COLO829 (cell line): ENCODE data around the gene MCTP1.
"Not testable (repeated sequence)": the region's sequence is repeated elsewhere in the genome, so short reads cannot be mapped to it uniquely, and the experiment has no call there.

ENCODE experiments used
- DNase-seq: peaks from one replicate; pipeline ENCODE4 v3.0.0; 2012; ENCODE audit warnings: low spot score

The MCTP1 gene

GRCh38 chr5:95251185-95251584 lies 33.7 kb downstream of the MCTP1 start:
- DNase-seq: no peak

GRCh38 chr5:95244479-95244878 lies 40.4 kb downstream of the MCTP1 start:
- DNase-seq: no peak

- no peak for DNase-seq
Measured at GRCh38 chr5:95241635-95242034, 43.3 kb downstream of the MCTP1 start.

- no peak for DNase-seq
Measured at GRCh38 chr5:95241161-95241560, 43.7 kb downstream of the MCTP1 start.

- DNase-seq: peak; percentile 15
Measured at GRCh38 chr5:95238560-95239325, 46.2 kb downstream of the MCTP1 start.

GRCh38 chr5:95237324-95237723 lies 47.6 kb downstream of the MCTP1 start:
- no peak for DNase-seq

- no peak for DNase-seq
Measured at GRCh38 chr5:95235439-95235982, 49.4 kb downstream of the MCTP1 start.

- DNase-seq: no peak
Measured at GRCh38 chr5:95229646-95230045, 55.2 kb downstream of the MCTP1 start.

- DNase-seq: no peak
Measured at GRCh38 chr5:95224701-95225459, 60.0 kb downstream of the MCTP1 start.

GRCh38 chr5:95223566-95224258 lies 61.2 kb downstream of the MCTP1 start:
- no peak for DNase-seq

GRCh38 chr5:95222836-95223235 lies 62.1 kb downstream of the MCTP1 start:
- DNase-seq: no peak

GRCh38 chr5:95221234-95221633 lies 63.7 kb downstream of the MCTP1 start:
- no peak for DNase-seq

GRCh38 chr5:95220381-95220780 lies 64.5 kb downstream of the MCTP1 start:
- DNase-seq: no peak

- DNase-seq: no peak
Measured at GRCh38 chr5:95219411-95219810, 65.5 kb downstream of the MCTP1 start.

- DNase-seq: no peak
Measured at GRCh38 chr5:95217881-95218280, 67.0 kb downstream of the MCTP1 start.

GRCh38 chr5:95217351-95217750 lies 67.5 kb downstream of the MCTP1 start:
- DNase-seq: no peak

- no peak for DNase-seq
Measured at GRCh38 chr5:95216136-95216955, 68.5 kb downstream of the MCTP1 start.

GRCh38 chr5:95207811-95208210 lies 77.1 kb downstream of the MCTP1 start:
- not testable (repeated sequence) for DNase-seq

- no peak for DNase-seq
Measured at GRCh38 chr5:95194856-95195255, 90.0 kb downstream of the MCTP1 start.

GRCh38 chr5:95191330-95191729 lies 93.6 kb downstream of the MCTP1 start:
- no peak for DNase-seq

- DNase-seq: no peak
Measured at GRCh38 chr5:95184924-95185323, 100.0 kb downstream of the MCTP1 start.

- no peak for DNase-seq
Measured at GRCh38 chr5:95181644-95182043, 103.2 kb downstream of the MCTP1 start.
